Measurements from ENCODE around the gene CNOT6.

DNA sequence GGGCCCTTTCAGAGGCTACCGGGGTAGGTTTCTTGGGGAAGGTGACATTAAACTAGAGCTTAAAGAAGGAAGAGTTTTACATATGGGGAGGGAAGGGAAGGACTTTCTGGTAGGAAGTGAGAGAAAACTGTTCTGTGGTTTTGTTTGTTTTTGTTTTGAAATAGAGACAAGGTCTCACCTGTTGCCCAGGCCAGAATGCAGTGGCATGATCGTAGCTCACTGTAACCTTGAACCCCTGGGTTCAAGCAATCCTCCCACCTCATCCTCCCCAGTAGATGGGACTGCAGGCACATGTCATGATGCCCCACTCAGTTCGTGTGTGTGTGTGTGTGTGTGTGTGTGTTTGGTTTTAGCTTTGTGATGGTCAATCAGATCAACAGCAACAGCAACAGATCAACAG, 37.4 kb upstream of the CNOT6 start:
- TF ChIP-seq, protein P1, sequence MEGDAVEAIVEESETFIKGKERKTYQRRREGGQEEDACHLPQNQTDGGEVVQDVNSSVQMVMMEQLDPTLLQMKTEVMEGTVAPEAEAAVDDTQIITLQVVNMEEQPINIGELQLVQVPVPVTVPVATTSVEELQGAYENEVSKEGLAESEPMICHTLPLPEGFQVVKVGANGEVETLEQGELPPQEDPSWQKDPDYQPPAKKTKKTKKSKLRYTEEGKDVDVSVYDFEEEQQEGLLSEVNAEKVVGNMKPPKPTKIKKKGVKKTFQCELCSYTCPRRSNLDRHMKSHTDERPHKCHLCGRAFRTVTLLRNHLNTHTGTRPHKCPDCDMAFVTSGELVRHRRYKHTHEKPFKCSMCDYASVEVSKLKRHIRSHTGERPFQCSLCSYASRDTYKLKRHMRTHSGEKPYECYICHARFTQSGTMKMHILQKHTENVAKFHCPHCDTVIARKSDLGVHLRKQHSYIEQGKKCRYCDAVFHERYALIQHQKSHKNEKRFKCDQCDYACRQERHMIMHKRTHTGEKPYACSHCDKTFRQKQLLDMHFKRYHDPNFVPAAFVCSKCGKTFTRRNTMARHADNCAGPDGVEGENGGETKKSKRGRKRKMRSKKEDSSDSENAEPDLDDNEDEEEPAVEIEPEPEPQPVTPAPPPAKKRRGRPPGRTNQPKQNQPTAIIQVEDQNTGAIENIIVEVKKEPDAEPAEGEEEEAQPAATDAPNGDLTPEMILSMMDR (IDR thresholded peaks at IDR 0.05) = no peak
- no peak for TF ChIP-seq POLR2A (IDR thresholded peaks at IDR 0.05)

Data from heart left ventricle (tissue), 13 donors.